Neural cell (in vitro differentiated cells): Measurements from ENCODE around the gene C1orf21. TPM values are rescaled to one million over a fixed set of nuclear protein-coding genes. Genes with fewer than 3 reads are reported as not detected.

ENCODE experiments used
- H2AFZ ChIP-seq: fragments of 200-600, 300-800 bp; sonication (generic), shearing (Covaris generic); 2 replicates; pipeline ENCODE4 v1.6.0; 2014; ENCODE audit warnings: low read depth, mild to moderate bottlenecking, antibody characterized with exemption, low read length, moderate library complexity
- H3F3A ChIP-seq: fragments of 200-600 bp; shearing (Covaris generic); 2 replicates; pipeline ENCODE4 v1.6.1; 2016; ENCODE audit warnings: mild to moderate bottlenecking, moderate library complexity, mixed read lengths, antibody characterized with exemption, low read length; ENCODE audit not compliant: insufficient read depth, poor library complexity, severe bottlenecking
- H3K27ac ChIP-seq: fragments of 200-600, 300-800 bp; sonication (generic), shearing (Covaris generic); 2 replicates; pipeline ENCODE4 v1.5.1; 2014; ENCODE audit warnings: mild to moderate bottlenecking, low read length, moderate library complexity
- H3K27me3 ChIP-seq: fragments of 300-800, 200-600 bp; sonication (generic), shearing (Covaris generic); 2 replicates; pipeline ENCODE4 v1.6.0; 2014; ENCODE audit warnings: mild to moderate bottlenecking, low read depth, low read length, moderate library complexity; ENCODE audit not compliant: insufficient read depth
- H3K36me3 ChIP-seq: fragments of 300-800, 200-600 bp; sonication (generic), shearing (Covaris generic); 2 replicates; pipeline ENCODE4 v1.5.1; 2014; ENCODE audit warnings: mild to moderate bottlenecking, antibody characterized with exemption, low read length, moderate library complexity; ENCODE audit not compliant: insufficient read depth
- H3K4me2 ChIP-seq: fragments of 300-800, 200-600 bp; sonication (generic), shearing (Covaris generic); 2 replicates; pipeline ENCODE4 v1.6.0; 2014; ENCODE audit warnings: mild to moderate bottlenecking, low read length
- H3K4me3 ChIP-seq: fragments of 300-800, 200-600 bp; sonication (generic), shearing (Covaris generic); 2 replicates; pipeline ENCODE4 v1.5.1; 2014; ENCODE audit warnings: mild to moderate bottlenecking, low read length, moderate library complexity
- H3K79me2 ChIP-seq: fragments of 200-600 bp; shearing (Covaris generic); replicated peaks from 2 replicates; pipeline ENCODE4 v1.6.0; 2014; ENCODE audit warnings: mild to moderate bottlenecking, low read length, moderate library complexity; ENCODE audit not compliant: insufficient read depth
- H3K9ac ChIP-seq: fragments of 300-800, 200-600 bp; sonication (generic), shearing (Covaris generic); 2 replicates; pipeline ENCODE4 v1.6.1; 2016; ENCODE audit warnings: mild to moderate bottlenecking, low read length, mixed read lengths
- H3K9me2 ChIP-seq: fragments of 200-600 bp; shearing (Covaris generic); 2 replicates; pipeline ENCODE4 v1.6.1; 2016; ENCODE audit warnings: mild to moderate bottlenecking, low read length, mixed read lengths; ENCODE audit not compliant: insufficient read depth
- H3K9me3 ChIP-seq: fragments of 200-600, 300-800 bp; sonication (generic), shearing (Covaris generic); 2 replicates; pipeline ENCODE4 v1.6.1; 2016; ENCODE audit warnings: mild to moderate bottlenecking, mixed run types, low read length, moderate library complexity, mixed read lengths
- H4K20me1 ChIP-seq: fragments of 200-600 bp; shearing (Covaris generic); 2 replicates; pipeline ENCODE4 v1.6.1; 2016; ENCODE audit warnings: mild to moderate bottlenecking, mixed run types; ENCODE audit not compliant: insufficient read depth
- EP300 ChIP-seq: fragments of 450-650 bp; conservative IDR thresholded peaks from 2 replicates; pipeline ENCODE4 v1.6.1; 2014; ENCODE audit warnings: antibody characterized with exemption, mild to moderate bottlenecking, moderate library complexity; ENCODE audit not compliant: poor library complexity, severe bottlenecking
- EZH2 ChIP-seq: fragments of 200-600, 300-800 bp; shearing (Covaris generic), sonication (generic); IDR thresholded peaks from 2 replicates; pipeline ENCODE4 v1.6.1; 2014; ENCODE audit warnings: antibody characterized with exemption, low read length, borderline replicate concordance, mild to moderate bottlenecking; ENCODE audit not compliant: insufficient read depth, poor library complexity, severe bottlenecking
- MXI1 ChIP-seq: fragments of 450-650 bp; conservative IDR thresholded peaks from 2 replicates; pipeline ENCODE4 v1.6.1; 2014; ENCODE audit warnings: antibody characterized with exemption, mild to moderate bottlenecking; ENCODE audit not compliant: poor library complexity, severe bottlenecking
- POLR2AphosphoS5 ChIP-seq: IDR thresholded peaks from 2 replicates; pipeline ENCODE4 v1.6.1; 2012
- RAD21 ChIP-seq: fragments of 450-650 bp; conservative IDR thresholded peaks from 2 replicates; pipeline ENCODE4 v1.6.1; 2014; ENCODE audit warnings: antibody characterized with exemption, mild to moderate bottlenecking, moderate library complexity
- SMC3 ChIP-seq: fragments of 450-650 bp; conservative IDR thresholded peaks from 2 replicates; pipeline ENCODE4 v1.6.1; 2014; ENCODE audit warnings: antibody characterized with exemption, mild to moderate bottlenecking, moderate library complexity; ENCODE audit not compliant: poor library complexity
- TAF1 ChIP-seq: IDR thresholded peaks from 2 replicates; pipeline ENCODE4 v1.6.1; 2012; ENCODE audit warnings: low read depth
- polyA plus RNA-seq: library from polyadenylated mRNA; depleted of rRNA; stranded (reverse); fragments of >200 nt; gene quantifications from 2 replicates; pipeline ENCODE4 v1.2.3, GENCODE V29; 2014
- TF ChIP-seq, protein P1 (sequence below): fragments of 450-650 bp; IDR thresholded peaks from 2 replicates; pipeline ENCODE4 v1.5.1; 2014; ENCODE audit warnings: antibody characterized with exemption, mild to moderate bottlenecking, moderate library complexity; ENCODE audit not compliant: poor library complexity, severe bottlenecking
- TF ChIP-seq, protein P2 (sequence below): IDR thresholded peaks from 2 replicates; pipeline ENCODE4 v1.6.1; 2012; ENCODE audit warnings: borderline replicate concordance

Gene C1orf21
- polyA plus RNA-seq, 1 donor from 2014 or later: 21.1 TPM

DNA sequence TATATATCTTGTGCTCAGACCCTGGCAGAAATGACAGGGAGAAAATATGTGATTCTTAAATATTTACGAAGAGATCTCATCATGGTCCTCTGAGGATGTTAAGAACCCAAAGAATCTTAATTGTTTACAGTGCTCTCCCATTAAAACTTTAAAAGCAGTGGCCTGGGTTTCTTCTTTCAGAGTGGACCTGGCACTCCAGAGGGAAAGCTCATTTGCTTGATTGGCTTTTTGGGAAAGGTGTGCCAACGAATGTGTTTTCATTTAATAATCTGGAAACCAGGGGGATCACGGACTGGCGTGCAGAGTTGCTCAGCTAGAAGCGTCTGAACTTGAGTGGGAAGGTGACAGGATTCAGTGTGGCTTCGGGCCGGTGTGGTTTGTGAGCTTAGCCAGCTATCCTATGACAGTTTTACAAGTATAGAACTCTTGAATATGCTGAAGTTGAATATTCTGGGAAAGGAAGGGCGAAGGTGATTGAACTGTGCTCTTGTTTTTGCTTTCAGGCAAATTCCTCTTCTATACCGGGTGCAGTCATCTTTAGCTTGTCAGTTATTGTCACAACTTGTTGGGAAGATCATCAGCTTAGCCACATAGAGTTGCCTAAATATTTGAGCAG is 154.8 kb downstream of the C1orf21 start:
- Histone ChIP-seq H3K4me2 (no peak overlapping the region), H3K9me2 (no peaks in the 10 kb centered on the region)
- no peak for TF ChIP-seq TAF1
- no peak for TF ChIP-seq MXI1
- no peak for TF ChIP-seq EZH2
- TF ChIP-seq EP300: no peak
- TF ChIP-seq RAD21: no peak
- TF ChIP-seq, protein P1, sequence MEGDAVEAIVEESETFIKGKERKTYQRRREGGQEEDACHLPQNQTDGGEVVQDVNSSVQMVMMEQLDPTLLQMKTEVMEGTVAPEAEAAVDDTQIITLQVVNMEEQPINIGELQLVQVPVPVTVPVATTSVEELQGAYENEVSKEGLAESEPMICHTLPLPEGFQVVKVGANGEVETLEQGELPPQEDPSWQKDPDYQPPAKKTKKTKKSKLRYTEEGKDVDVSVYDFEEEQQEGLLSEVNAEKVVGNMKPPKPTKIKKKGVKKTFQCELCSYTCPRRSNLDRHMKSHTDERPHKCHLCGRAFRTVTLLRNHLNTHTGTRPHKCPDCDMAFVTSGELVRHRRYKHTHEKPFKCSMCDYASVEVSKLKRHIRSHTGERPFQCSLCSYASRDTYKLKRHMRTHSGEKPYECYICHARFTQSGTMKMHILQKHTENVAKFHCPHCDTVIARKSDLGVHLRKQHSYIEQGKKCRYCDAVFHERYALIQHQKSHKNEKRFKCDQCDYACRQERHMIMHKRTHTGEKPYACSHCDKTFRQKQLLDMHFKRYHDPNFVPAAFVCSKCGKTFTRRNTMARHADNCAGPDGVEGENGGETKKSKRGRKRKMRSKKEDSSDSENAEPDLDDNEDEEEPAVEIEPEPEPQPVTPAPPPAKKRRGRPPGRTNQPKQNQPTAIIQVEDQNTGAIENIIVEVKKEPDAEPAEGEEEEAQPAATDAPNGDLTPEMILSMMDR: no peak
- TF ChIP-seq, protein P2, sequence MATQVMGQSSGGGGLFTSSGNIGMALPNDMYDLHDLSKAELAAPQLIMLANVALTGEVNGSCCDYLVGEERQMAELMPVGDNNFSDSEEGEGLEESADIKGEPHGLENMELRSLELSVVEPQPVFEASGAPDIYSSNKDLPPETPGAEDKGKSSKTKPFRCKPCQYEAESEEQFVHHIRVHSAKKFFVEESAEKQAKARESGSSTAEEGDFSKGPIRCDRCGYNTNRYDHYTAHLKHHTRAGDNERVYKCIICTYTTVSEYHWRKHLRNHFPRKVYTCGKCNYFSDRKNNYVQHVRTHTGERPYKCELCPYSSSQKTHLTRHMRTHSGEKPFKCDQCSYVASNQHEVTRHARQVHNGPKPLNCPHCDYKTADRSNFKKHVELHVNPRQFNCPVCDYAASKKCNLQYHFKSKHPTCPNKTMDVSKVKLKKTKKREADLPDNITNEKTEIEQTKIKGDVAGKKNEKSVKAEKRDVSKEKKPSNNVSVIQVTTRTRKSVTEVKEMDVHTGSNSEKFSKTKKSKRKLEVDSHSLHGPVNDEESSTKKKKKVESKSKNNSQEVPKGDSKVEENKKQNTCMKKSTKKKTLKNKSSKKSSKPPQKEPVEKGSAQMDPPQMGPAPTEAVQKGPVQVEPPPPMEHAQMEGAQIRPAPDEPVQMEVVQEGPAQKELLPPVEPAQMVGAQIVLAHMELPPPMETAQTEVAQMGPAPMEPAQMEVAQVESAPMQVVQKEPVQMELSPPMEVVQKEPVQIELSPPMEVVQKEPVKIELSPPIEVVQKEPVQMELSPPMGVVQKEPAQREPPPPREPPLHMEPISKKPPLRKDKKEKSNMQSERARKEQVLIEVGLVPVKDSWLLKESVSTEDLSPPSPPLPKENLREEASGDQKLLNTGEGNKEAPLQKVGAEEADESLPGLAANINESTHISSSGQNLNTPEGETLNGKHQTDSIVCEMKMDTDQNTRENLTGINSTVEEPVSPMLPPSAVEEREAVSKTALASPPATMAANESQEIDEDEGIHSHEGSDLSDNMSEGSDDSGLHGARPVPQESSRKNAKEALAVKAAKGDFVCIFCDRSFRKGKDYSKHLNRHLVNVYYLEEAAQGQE: no peak
- no peak for TF ChIP-seq SMC3
- TF ChIP-seq POLR2AphosphoS5: no peak

DNA sequence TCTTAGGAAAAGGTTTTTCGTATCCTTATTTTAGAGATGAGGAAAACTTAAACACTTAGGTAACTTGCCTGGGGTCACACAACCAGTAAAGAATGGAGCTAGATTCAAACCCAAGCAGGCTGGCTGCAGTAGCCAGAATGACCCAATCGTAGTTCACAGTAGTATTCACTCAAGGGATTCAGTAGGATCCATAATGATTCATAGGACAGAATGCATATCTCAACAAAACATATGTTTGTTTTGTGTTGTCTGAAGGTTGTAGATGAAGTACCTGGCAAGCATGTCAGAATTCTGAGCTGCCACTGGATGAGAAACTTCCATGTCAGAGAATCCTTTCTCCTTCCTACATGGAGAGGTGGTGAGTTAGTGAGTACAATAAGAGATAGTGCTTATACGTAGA is 155.5 kb downstream of the C1orf21 start:
- Histone ChIP-seq H3K9me2 (no peaks in the 10 kb centered on the region), H3K79me2 (no peaks in the 10 kb centered on the region), H3K4me2 (no peak overlapping the region), H3K9me3 (no peaks in the 10 kb centered on the region), H3K9ac (no peak overlapping the region), H3K4me3 (no peak overlapping the region), H3K27me3 (no peaks in the 10 kb centered on the region), H3F3A (no peaks in the 10 kb centered on the region), H2AFZ (no peak overlapping the region), H3K36me3 (no peaks in the 10 kb centered on the region), H4K20me1 (no peaks in the 10 kb centered on the region), H3K27ac (no peak overlapping the region)
- TF ChIP-seq POLR2AphosphoS5 (no peak), EP300 (no peak), TAF1 (no peak), EZH2 (no peak), SMC3 (no peak), RAD21 (no peak), MXI1 (no peak)
- TF ChIP-seq, protein P2: no peak
- TF ChIP-seq, protein P1: no peak

More for the DNA sequence above, 154.8 kb downstream of the C1orf21 start:
- Histone ChIP-seq H3K9me3 (no peaks in the 10 kb centered on the region), H3K9ac (no peak overlapping the region), H3K79me2 (no peaks in the 10 kb centered on the region), H4K20me1 (no peaks in the 10 kb centered on the region), H3K36me3 (no peaks in the 10 kb centered on the region), H3K27me3 (no peaks in the 10 kb centered on the region), H3K4me3 (no peak overlapping the region), H3F3A (no peaks in the 10 kb centered on the region), H3K27ac (no peak overlapping the region), H2AFZ (no peak overlapping the region)
